ENCODE measurements around the gene STK39. TPM values are rescaled to one million over a fixed set of nuclear protein-coding genes. Genes with fewer than 3 reads are reported as not detected.

STK39 gene
- total RNA-seq, 1 experiment from 2014 or later = 22.1 TPM

- Histone ChIP-seq H3T11ph (ENCODE audit: low read length) (no peak overlapping the region), H2BK120ac (ENCODE audit: low read depth, low read length, poor library complexity, severe bottlenecking) (no peak overlapping the region), H3K27ac (ENCODE audit: insufficient read length, low read depth, low read length) (no peak overlapping the region), H3K4ac (ENCODE audit: low read depth, low read length) (no peak overlapping the region), H3K18ac (ENCODE audit: insufficient read length, low read depth, low read length) (no peak overlapping the region), H3K27me3 (ENCODE audit: insufficient read depth, low read length) (no peaks in the 10 kb centered on the region), H4K8ac (replicated peaks; ENCODE audit: insufficient read length, low read depth, low read length) (no peak overlapping the region), H3K9me3 (ENCODE audit: control insufficient read depth, low read depth, low read length) (no peaks in the 10 kb centered on the region), H4K91ac (ENCODE audit: insufficient read length, low read depth, low read length) (no peak overlapping the region), H2BK15ac (ENCODE audit: low read depth, low read length) (no peak overlapping the region), H3K56ac (ENCODE audit: insufficient read length, low read depth, low read length) (no peak overlapping the region), H2BK12ac (ENCODE audit: insufficient read length, low read depth, low read length) (no peak overlapping the region), H3K79me1 (ENCODE audit: insufficient read depth, low read depth, low read length, poor library complexity, severe bottlenecking) (no peaks in the 10 kb centered on the region), H3K79me2 (ENCODE audit: insufficient read depth, low read length) (no peaks in the 10 kb centered on the region), H3K23me2 (ENCODE audit: insufficient read length, low read depth, low read length, poor library complexity, severe bottlenecking) (no peaks in the 10 kb centered on the region), H3K9ac (ENCODE audit: extremely low read depth, insufficient read length, low read length) (no peak overlapping the region), H4K20me1 (ENCODE audit: control insufficient read depth, insufficient read depth, insufficient read length) (no peaks in the 10 kb centered on the region), H2BK5ac (ENCODE audit: insufficient read length, low read length) (no peak overlapping the region), H2BK20ac (ENCODE audit: low read depth, low read length, poor library complexity, severe bottlenecking) (no peak overlapping the region), H3K23ac (ENCODE audit: insufficient read length, low read depth, low read length) (no peak overlapping the region), H3K4me2 (ENCODE audit: insufficient read depth, insufficient read length, low read length) (no peak overlapping the region), H3K14ac (ENCODE audit: insufficient read depth, low read length) (no peak overlapping the region), H2AFZ (ENCODE audit: low read length) (no peak overlapping the region), H2AK5ac (ENCODE audit: insufficient read length, low read length) (no peak overlapping the region), H4K5ac (ENCODE audit: insufficient read length, low read depth, low read length) (no peak overlapping the region), H3K4me1 (ENCODE audit: insufficient read depth, low read length) (peaks cover 5% of the 10 kb centered on the region; the same call in 1 of the 2 replicates)
- H3K4me3 Mint-ChIP-seq = no peak overlapping the region
- TF ChIP-seq CTCF (conservative IDR thresholded peaks at IDR 0.05) = no peak
- H3K4me1 Mint-ChIP-seq = peaks cover 28 to 34% of the 10 kb centered on the region in 2 experiments
- H3K9me3 Mint-ChIP-seq = peaks cover 0 to 2% of the 10 kb centered on the region in 2 experiments; a peak in 2 of 5 replicates
- DNase-seq = no peak
- H3K27ac Mint-ChIP-seq = peak overlapping the region; percentile 15 to 97 (median 44); a peak in 6 of 7 replicates
- no CpG with 5 or more reads among the region's 10 CpGs for WGBS (ENCODE audit: extremely low coverage, insufficient read length, low lambda C conversion rate)
- H3K36me3 Mint-ChIP-seq (ENCODE audit: insufficient read depth in 1 of 3, low read depth in 3 of 3) = peaks cover 0 to 21% (median 0%) of the 10 kb centered on the region in 3 experiments; a peak in 3 of 7 replicates
- H3K27me3 Mint-ChIP-seq (ENCODE audit: low read depth) = no peaks in the 10 kb centered on the region
These were observed 301.6 kb downstream of the STK39 start for GRCh38 chr2:167945660-167946368.
